Muscle layer of duodenum (tissue), 2 donors: Measurements from ENCODE around the gene ASPN.

Source experiments
- H3K27ac ChIP-seq: one replicate; pipeline ENCODE4 v1.7.0; 2013; ENCODE audit warnings: mild to moderate bottlenecking, low read length
- H3K27me3 ChIP-seq: one replicate; pipeline ENCODE4 v1.7.0; 2013; ENCODE audit warnings: low read depth, mild to moderate bottlenecking, control low read depth, low read length
- H3K36me3 ChIP-seq, 2 donors: one replicate each; pipeline ENCODE4 v1.7.0; 2013; ENCODE audit warnings: low read length in 2 of 2, control low read depth in 1 of 2, mild to moderate bottlenecking in 1 of 2; ENCODE audit not compliant: insufficient read depth in 2 of 2, control insufficient read depth in 1 of 2
- H3K4me1 ChIP-seq, 2 donors: one replicate each; pipeline ENCODE4 v1.7.0; 2013; ENCODE audit warnings: low read length in 2 of 2, mild to moderate bottlenecking in 2 of 2, control low read depth in 1 of 2, moderate library complexity in 1 of 2; ENCODE audit not compliant: insufficient read depth in 2 of 2, control insufficient read depth in 1 of 2
- H3K4me3 ChIP-seq, 2 donors: one replicate each; pipeline ENCODE4 v1.7.0; 2013; ENCODE audit warnings: low read length in 2 of 2, low read depth in 1 of 2, mild to moderate bottlenecking in 1 of 2
- H3K9me3 ChIP-seq, 2 donors: one replicate each; pipeline ENCODE4 v1.7.0; 2013; ENCODE audit warnings: low read length in 2 of 2, control low read depth in 1 of 2, mild to moderate bottlenecking in 1 of 2; ENCODE audit not compliant: control insufficient read depth in 1 of 2
- donor health status: healthy.

ASPN gene

GRCh38 chr9:92467511-92467910, 14.8 kb downstream of the ASPN start:
- Histone ChIP-seq H3K36me3 (peaks cover 0 to 9% of the 10 kb centered on the region in 2 donors), H3K27ac (no peak overlapping the region), H3K4me3 (no peak overlapping the region), H3K4me1 (no peaks in the 10 kb centered on the region), H3K9me3 (no peaks in the 10 kb centered on the region), H3K27me3 (no peaks in the 10 kb centered on the region)

- Histone ChIP-seq H3K27me3 (no peaks in the 10 kb centered on the region), H3K4me1 (no peaks in the 10 kb centered on the region), H3K36me3 (peaks cover 0 to 9% of the 10 kb centered on the region in 2 donors), H3K4me3 (no peak overlapping the region), H3K27ac (no peak overlapping the region), H3K9me3 (no peaks in the 10 kb centered on the region)
These were observed 15.3 kb downstream of the ASPN start for GRCh38 chr9:92467041-92467440.

DNA sequence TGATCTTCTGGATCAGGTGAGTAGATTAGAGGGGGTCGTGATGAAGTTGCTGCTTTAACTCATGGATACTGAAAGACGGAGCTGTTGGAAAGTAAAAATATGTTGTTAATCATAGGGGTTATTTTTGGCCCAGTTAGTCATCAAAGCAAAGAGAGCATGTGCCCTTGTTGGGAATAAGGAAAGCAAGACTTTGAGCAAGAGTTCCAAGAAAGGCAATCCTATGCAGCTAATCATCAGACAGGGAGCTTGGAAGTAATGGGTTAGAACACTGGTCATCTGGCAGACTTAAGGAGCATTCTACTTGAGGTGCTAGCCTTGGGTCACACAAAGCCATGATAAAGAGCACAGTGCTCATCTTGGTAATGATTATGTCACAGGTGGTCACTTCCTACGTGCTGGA, 18.3 kb downstream of the ASPN start:
- no peaks in the 10 kb centered on the region for H3K4me1 ChIP-seq
- H3K36me3 ChIP-seq: peaks cover 0 to 9% of the 10 kb centered on the region in 2 donors
- peak overlapping the region; percentile 89 for H3K27ac ChIP-seq
- no peak overlapping the region for H3K4me3 ChIP-seq
- no peaks in the 10 kb centered on the region for H3K9me3 ChIP-seq
- no peaks in the 10 kb centered on the region for H3K27me3 ChIP-seq

DNA sequence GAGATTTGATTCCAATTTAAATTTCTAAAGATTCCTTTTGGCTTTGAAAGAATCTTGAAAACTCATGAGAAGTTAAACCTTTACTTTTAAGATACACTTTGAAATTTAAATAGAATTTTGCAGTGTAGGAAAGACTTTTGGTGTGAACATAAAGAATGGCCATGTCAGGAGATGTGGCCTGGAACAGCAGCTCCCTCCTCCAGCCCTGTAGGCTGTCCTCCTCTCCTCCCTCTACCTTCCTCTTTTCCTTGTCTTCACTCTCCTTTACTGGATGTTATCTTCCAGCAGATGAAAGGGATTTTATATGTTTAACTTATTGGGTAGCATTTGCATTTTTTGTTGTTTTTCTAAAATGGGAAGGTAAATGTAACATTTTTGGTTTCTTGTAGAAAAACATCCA, 18.9 kb downstream of the ASPN start:
- peak overlapping the region; percentile 89 for H3K27ac ChIP-seq
- H3K27me3 ChIP-seq: no peaks in the 10 kb centered on the region
- H3K4me3 ChIP-seq: no peak overlapping the region
- no peaks in the 10 kb centered on the region for H3K9me3 ChIP-seq
- H3K36me3 ChIP-seq: peaks cover 0 to 9% of the 10 kb centered on the region in 2 donors
- no peaks in the 10 kb centered on the region for H3K4me1 ChIP-seq

DNA sequence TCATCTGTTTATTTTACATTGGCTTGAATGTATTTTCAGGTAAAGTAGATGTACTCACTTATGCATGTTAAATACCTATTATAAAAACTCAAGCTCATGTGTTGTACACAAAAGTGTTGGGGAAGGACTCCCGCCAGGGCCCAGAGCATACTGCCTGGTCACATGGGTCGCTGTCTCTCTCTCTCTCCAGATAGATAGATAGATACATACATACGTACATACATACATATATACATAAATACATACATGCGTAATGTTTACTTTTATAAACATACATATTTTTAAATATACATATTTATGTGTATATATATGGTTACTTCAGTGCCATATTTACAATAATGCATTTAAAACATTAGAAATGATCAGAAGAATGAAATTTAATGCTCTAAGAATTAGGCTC, 24.7 kb downstream of the ASPN start:
- no peaks in the 10 kb centered on the region for H3K27me3 ChIP-seq
- no peak overlapping the region for H3K27ac ChIP-seq
- H3K36me3 ChIP-seq: no peaks in the 10 kb centered on the region
- no peaks in the 10 kb centered on the region for H3K4me1 ChIP-seq
- no peaks in the 10 kb centered on the region for H3K9me3 ChIP-seq
- H3K4me3 ChIP-seq: no peak overlapping the region

GRCh38 chr9:92455217-92455616, 27.1 kb downstream of the ASPN start:
- Histone ChIP-seq H3K36me3 (no peaks in the 10 kb centered on the region), H3K9me3 (no peaks in the 10 kb centered on the region), H3K27me3 (no peaks in the 10 kb centered on the region), H3K4me1 (no peaks in the 10 kb centered on the region), H3K4me3 (no peak overlapping the region), H3K27ac (no peak overlapping the region)

DNA sequence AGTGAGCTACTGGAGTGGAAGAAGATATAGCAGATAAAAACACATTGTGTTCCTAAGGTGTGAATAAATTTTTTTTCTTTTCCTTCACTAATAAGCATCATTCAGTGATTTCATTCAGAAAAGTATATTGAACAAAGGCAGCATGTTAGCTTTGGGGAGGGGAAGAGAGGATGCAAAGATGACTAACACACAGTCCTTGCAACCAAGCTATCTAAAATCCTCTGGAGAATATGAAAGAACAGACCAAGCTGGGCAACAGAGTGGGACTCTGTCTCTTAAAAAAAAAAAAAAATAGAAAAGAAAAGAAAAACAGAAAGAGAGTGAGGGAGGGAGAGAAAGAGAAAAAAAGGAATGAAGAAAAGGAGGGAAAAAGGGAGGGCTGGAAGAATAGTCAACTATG, 35.8 kb downstream of the ASPN start:
- no peaks in the 10 kb centered on the region for H3K27me3 ChIP-seq
- H3K27ac ChIP-seq: no peak overlapping the region
- no peaks in the 10 kb centered on the region for H3K4me1 ChIP-seq
- H3K36me3 ChIP-seq: no peaks in the 10 kb centered on the region
- no peaks in the 10 kb centered on the region for H3K9me3 ChIP-seq
- H3K4me3 ChIP-seq: no peak overlapping the region

- Histone ChIP-seq H3K36me3 (no peaks in the 10 kb centered on the region), H3K27me3 (no peaks in the 10 kb centered on the region), H3K27ac (no peak overlapping the region), H3K4me1 (no peaks in the 10 kb centered on the region), H3K9me3 (no peaks in the 10 kb centered on the region), H3K4me3 (no peak overlapping the region)
These were observed 37.5 kb downstream of the ASPN start for GRCh38 chr9:92444841-92445240.

DNA sequence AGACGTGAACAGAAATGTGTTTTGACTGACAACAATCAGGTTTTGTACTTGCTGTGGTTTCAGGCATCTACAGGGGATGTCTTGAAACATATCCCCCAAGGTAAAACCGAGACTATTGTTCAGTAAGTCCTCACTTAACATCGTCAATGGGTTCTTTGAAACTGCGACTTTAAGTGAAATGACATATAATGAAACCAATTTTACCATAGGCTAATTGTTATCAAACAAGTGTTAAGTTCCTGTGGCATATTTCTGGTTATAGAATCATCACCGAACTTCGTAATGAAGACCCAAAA, 41.6 kb downstream of the ASPN start:
- Histone ChIP-seq H3K4me3 (no peak overlapping the region), H3K9me3 (peaks cover 0 to 2% of the 10 kb centered on the region in 2 donors), H3K36me3 (no peaks in the 10 kb centered on the region), H3K27me3 (no peaks in the 10 kb centered on the region), H3K4me1 (no peaks in the 10 kb centered on the region), H3K27ac (no peak overlapping the region)

GRCh38 chr9:92439921-92440750, 42.2 kb downstream of the ASPN start:
- H3K36me3 ChIP-seq: no peaks in the 10 kb centered on the region

GRCh38 chr9:92438900-92439526, 43.3 kb downstream of the ASPN start:
- Histone ChIP-seq H3K36me3 (no peaks in the 10 kb centered on the region), H3K4me3 (no peak overlapping the region), H3K9me3 (peaks cover 0 to 2% of the 10 kb centered on the region in 2 donors), H3K27ac (no peak overlapping the region), H3K27me3 (no peaks in the 10 kb centered on the region), H3K4me1 (no peaks in the 10 kb centered on the region)

More at GRCh38 chr9:92439921-92440750, 42.2 kb downstream of the ASPN start:
- Histone ChIP-seq H3K27me3 (no peaks in the 10 kb centered on the region), H3K9me3 (peaks cover 0 to 2% of the 10 kb centered on the region in 2 donors), H3K4me1 (no peaks in the 10 kb centered on the region), H3K4me3 (no peak overlapping the region), H3K27ac (no peak overlapping the region)

GRCh38 chr9:92435263-92435662, 47.0 kb downstream of the ASPN start:
- no peak overlapping the region for H3K27ac ChIP-seq
- peaks cover 0 to 2% of the 10 kb centered on the region in 2 donors for H3K9me3 ChIP-seq
- H3K36me3 ChIP-seq: no peaks in the 10 kb centered on the region
- H3K27me3 ChIP-seq: no peaks in the 10 kb centered on the region
- H3K4me3 ChIP-seq: no peak overlapping the region
- H3K4me1 ChIP-seq: no peaks in the 10 kb centered on the region
